ENCODE data around the gene MGAT5B.
A peak's percentile ranks its signal among the peaks of the same experiment; 100 is the strongest.

Gene MGAT5B

DNA sequence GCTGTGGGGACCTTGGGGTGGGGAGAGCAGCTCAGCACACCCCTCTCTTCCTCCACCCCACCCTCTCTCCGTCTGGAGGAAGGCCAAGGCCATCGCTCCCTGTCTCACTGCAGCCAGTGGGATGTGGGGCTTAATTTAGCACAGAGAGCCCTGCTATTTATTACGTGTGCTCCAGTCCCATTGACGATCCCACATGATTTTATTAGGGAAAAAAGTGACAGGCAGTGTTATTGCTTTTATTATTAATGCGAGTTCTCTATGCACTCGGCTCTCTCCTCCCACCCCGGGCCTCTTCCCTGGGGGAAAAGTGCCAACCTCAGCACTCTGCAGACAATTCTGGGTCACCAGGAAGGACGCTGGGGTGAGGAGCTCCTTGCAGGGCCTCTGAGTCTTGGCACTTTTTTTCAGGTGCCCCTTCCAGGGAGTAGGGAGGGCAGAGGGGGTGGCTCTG is 57.3 kb downstream of the MGAT5B start:
- H3K9me3 ChIP-seq: no peaks in the 10 kb centered on the region
- peaks cover 40% of the 10 kb centered on the region for H3K4me1 ChIP-seq
- TF ChIP-seq, protein P1, sequence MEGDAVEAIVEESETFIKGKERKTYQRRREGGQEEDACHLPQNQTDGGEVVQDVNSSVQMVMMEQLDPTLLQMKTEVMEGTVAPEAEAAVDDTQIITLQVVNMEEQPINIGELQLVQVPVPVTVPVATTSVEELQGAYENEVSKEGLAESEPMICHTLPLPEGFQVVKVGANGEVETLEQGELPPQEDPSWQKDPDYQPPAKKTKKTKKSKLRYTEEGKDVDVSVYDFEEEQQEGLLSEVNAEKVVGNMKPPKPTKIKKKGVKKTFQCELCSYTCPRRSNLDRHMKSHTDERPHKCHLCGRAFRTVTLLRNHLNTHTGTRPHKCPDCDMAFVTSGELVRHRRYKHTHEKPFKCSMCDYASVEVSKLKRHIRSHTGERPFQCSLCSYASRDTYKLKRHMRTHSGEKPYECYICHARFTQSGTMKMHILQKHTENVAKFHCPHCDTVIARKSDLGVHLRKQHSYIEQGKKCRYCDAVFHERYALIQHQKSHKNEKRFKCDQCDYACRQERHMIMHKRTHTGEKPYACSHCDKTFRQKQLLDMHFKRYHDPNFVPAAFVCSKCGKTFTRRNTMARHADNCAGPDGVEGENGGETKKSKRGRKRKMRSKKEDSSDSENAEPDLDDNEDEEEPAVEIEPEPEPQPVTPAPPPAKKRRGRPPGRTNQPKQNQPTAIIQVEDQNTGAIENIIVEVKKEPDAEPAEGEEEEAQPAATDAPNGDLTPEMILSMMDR (IDR thresholded peaks at IDR 0.05; ENCODE audit: low read depth, low read length): no peak
- no peak overlapping the region for H3K4me3 ChIP-seq (ENCODE audit: low read depth, low read length)
- peaks cover 6% of the 10 kb centered on the region for H3K36me3 ChIP-seq
- no peaks in the 10 kb centered on the region for H3K27me3 ChIP-seq
- peak; percentile 37 for DNase-seq

DNA sequence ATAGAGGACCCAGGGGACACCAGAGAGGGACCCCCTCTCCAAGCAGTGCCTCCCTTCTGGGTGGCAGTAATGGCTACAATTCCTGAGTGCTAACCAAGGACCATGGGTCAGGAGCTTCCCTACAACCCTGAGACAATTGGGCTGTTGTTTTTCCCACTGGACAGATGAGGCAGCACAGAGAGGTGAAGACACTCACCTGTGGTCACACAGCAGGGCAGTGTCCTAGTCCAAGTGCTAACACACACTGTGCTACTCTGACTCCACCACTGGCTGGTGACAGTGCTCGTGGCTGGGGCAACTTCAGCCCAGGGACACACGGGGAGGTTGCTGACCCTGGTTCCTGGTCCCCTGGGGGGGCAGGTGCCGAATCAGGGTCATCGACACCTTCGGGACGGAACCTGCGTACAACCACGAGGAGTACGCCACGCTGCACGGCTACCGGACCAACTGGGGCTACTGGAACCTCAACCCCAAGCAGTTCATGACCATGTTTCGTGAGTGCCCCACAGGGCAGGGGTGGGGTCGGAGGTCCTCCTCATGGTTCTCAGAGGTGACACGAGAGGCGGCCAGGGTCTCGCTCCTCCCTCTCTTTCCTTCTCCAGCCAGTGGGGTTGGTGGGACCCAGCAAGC is 58.1 kb downstream of the MGAT5B start:
- Histone ChIP-seq H3K36me3 (peaks cover 6% of the 10 kb centered on the region), H3K9me3 (no peaks in the 10 kb centered on the region), H3K4me3 (ENCODE audit: low read depth, low read length) (no peak overlapping the region), H3K27me3 (no peaks in the 10 kb centered on the region), H3K4me1 (peaks cover 42% of the 10 kb centered on the region)
- TF ChIP-seq, protein P1 (IDR thresholded peaks at IDR 0.05; ENCODE audit: low read depth, low read length): no peak
- DNase-seq: no peak

DNA sequence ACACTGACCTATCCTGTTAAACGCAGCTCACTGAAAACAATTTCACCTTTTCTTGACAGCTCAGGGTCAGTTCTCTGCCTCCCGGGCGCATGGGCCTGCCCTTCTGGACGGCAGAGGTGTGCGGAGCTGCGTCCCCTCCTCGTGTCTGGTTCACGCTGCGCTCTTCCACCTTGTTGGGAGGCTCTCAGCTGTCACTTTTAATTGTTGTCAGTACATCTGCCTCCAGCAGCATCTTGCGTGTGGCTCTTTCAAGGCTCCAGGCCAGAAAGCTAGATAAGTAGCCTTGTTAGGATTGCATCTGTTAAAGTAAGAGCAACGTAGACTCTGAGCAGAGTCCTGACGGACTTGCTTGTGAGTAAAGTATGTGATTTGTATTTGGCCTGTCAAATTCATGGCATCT is 59.4 kb downstream of the MGAT5B start:
- TF ChIP-seq, protein P1 (IDR thresholded peaks at IDR 0.05; ENCODE audit: low read depth, low read length): no peak
- peaks cover 6% of the 10 kb centered on the region for H3K36me3 ChIP-seq
- no peaks in the 10 kb centered on the region for H3K27me3 ChIP-seq
- H3K4me1 ChIP-seq: peaks cover 37% of the 10 kb centered on the region
- no peaks in the 10 kb centered on the region for H3K9me3 ChIP-seq
- H3K4me3 ChIP-seq (ENCODE audit: low read depth, low read length): no peak overlapping the region
- DNase-seq: peak; percentile 53

DNA sequence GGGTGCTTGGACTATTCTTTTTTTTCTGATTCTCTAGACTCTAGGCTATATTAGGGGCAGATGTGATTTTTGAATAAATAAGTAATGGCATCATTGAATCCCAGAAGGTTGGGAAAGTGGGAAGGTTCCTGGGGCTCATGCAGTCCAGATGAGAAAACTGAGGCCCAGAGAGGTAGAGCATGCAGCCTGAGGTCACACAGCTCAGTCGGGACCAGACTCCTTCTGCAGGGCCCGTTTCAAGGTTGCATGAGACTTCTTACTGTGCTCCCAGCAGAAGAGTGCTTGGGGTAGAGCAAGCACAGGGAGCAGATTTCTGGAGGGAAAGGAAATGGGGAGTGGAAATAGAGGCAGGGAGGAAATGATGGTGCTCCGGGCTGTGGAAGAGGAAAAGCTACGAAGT is 59.8 kb downstream of the MGAT5B start:
- no peak for DNase-seq
- H3K9me3 ChIP-seq: no peaks in the 10 kb centered on the region
- no peak overlapping the region for H3K4me3 ChIP-seq (ENCODE audit: low read depth, low read length)
- peaks cover 37% of the 10 kb centered on the region for H3K4me1 ChIP-seq
- H3K27me3 ChIP-seq: no peaks in the 10 kb centered on the region
- TF ChIP-seq, protein P1 (IDR thresholded peaks at IDR 0.05; ENCODE audit: low read depth, low read length): no peak
- peaks cover 6% of the 10 kb centered on the region for H3K36me3 ChIP-seq

DNA sequence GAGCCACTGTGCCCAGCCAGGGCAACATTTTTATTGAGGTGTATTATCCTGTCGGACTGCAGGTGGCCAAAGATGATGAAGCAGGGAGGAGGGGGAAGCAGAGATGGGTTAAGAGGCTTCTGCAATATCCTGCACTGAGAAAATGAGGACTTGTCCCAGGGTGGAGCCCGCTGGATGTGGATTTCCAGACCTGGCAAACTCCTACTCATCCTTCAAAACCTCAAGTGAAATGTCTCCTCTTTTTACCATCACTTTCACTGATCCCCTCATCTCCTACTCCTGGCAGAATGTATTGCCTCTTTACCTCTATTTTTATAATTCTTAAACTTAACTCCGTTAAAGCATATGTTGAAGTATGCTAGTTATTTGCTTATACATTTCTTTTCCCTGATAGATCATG is 60.9 kb downstream of the MGAT5B start:
- Histone ChIP-seq H3K36me3 (peaks cover 9% of the 10 kb centered on the region), H3K9me3 (no peaks in the 10 kb centered on the region), H3K4me3 (ENCODE audit: low read depth, low read length) (no peak overlapping the region), H3K4me1 (peaks cover 41% of the 10 kb centered on the region), H3K27me3 (no peaks in the 10 kb centered on the region)
- TF ChIP-seq, protein P1 (IDR thresholded peaks at IDR 0.05; ENCODE audit: low read depth, low read length): no peak
- peak; percentile 40 for DNase-seq

DNA sequence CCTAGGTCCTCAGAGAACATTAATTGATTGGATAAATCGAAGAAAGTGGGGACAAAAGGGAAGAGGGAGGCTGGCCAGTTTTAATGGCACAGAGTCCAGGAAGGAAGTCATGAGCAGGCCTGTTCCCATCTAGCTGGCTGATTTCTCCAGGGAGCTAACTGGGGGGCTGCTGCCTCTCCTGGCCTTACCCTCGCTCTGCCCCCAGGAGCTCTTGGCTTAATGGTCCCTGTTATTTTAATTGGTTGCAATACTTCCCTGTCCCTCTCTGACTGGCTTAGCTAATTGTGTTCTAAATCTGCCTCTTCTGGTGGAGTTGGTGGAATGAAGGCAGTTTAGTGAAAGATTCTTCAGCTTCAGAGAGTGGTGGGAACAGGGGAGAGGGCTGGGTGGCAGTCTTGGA is 61.4 kb downstream of the MGAT5B start:
- DNase-seq: peak; percentile 85
- no peaks in the 10 kb centered on the region for H3K27me3 ChIP-seq

More for the DNA sequence above, 61.4 kb downstream of the MGAT5B start:
- Histone ChIP-seq H3K36me3 (peaks cover 13% of the 10 kb centered on the region), H3K9me3 (no peaks in the 10 kb centered on the region), H3K4me3 (ENCODE audit: low read depth, low read length) (no peak overlapping the region), H3K4me1 (peaks cover 46% of the 10 kb centered on the region)
- TF ChIP-seq, protein P1 (IDR thresholded peaks at IDR 0.05; ENCODE audit: low read depth, low read length): peak; percentile 11; the same call in 1 of the 2 replicates

Data from BE2C (cell line).